Activated naive CD4-positive, alpha-beta T cell treated with anti-CD3 and anti-CD28 coated beads, Interleukin-2, amount 50 U/mL, for 24 hours (primary cell): Measurements from ENCODE around the gene SPATA31A6.
"Not testable (repeated sequence)": the region's sequence is repeated elsewhere in the genome, so short reads cannot be mapped to it uniquely, and the experiment has no call there.

Experiments
- H3K27ac Mint-ChIP-seq: one replicate; pipeline ENCODE4 v1.8.0; 2021; ENCODE audit warnings: mild to moderate bottlenecking, mixed read lengths
- H3K27me3 Mint-ChIP-seq: one replicate; pipeline ENCODE4 v1.8.0; 2021; ENCODE audit warnings: mixed read lengths
- H3K36me3 Mint-ChIP-seq: one replicate; pipeline ENCODE4 v1.8.0; 2021; ENCODE audit warnings: mixed read lengths
- H3K4me1 Mint-ChIP-seq: one replicate; pipeline ENCODE4 v1.8.0; 2021; ENCODE audit warnings: mixed read lengths
- H3K4me3 Mint-ChIP-seq: one replicate; pipeline ENCODE4 v1.8.0; 2021; ENCODE audit warnings: mild to moderate bottlenecking, mixed read lengths
- H3K9me3 Mint-ChIP-seq: one replicate; pipeline ENCODE4 v1.8.0; 2021; ENCODE audit warnings: mixed read lengths

Gene SPATA31A6

DNA sequence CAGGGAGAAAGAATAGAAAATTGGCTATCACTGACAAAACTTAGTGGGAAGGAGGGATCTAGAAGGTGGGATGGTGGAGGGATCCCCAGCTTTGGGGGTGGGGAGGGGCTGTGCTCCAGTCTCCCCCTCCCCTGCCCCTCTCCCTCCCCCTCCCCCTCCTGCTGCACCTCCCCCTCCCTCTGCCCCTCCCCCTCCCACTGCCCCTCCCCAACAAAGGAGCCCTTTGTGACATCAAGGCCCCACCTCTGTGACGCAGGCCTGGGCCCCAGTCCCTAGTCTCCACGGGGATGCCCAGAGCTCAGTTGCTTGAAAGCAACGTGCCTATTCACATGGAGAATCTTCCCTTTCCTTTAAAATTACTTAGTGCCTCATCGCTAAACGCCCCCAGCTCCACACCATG, at the start of gene SPATA31A6:
Gene SPATA31A6, plus strand, starts transcription at position 301 of the 400 bp plus-strand sequence. Its CDS starts 29 bp downstream, at position 330.
- not testable (repeated sequence) for H3K9me3 Mint-ChIP-seq, H3K4me3 Mint-ChIP-seq, H3K27me3 Mint-ChIP-seq, H3K27ac Mint-ChIP-seq, H3K36me3 Mint-ChIP-seq, H3K4me1 Mint-ChIP-seq

- not testable (repeated sequence) for H3K4me1 Mint-ChIP-seq, H3K27me3 Mint-ChIP-seq, H3K36me3 Mint-ChIP-seq, H3K9me3 Mint-ChIP-seq, H3K4me3 Mint-ChIP-seq, H3K27ac Mint-ChIP-seq
These were observed 23.2 kb upstream of the SPATA31A6 start for GRCh38 chr9:42160299-42160698.

DNA sequence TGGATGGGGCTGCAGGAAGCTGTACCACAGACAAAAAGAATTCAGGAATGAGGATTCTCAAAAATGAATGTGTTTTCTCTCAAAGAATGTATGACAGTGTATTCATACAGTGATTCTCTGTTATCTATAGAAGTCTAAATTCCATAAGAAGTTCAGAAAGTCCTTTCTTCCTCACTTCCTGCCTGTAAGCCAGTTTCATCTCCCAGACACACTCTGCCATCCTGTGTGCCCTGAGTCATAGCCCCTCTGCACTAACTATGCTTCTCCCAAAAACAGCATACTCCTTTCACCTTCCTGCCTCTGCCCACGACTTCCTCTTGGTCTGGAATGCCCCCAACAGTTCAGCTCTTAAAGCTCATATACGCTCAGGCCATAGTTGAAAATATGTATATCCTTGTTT, 36.4 kb downstream of the SPATA31A6 start:
- not testable (repeated sequence) for H3K4me3 Mint-ChIP-seq, H3K36me3 Mint-ChIP-seq, H3K27me3 Mint-ChIP-seq, H3K27ac Mint-ChIP-seq, H3K4me1 Mint-ChIP-seq, H3K9me3 Mint-ChIP-seq

DNA sequence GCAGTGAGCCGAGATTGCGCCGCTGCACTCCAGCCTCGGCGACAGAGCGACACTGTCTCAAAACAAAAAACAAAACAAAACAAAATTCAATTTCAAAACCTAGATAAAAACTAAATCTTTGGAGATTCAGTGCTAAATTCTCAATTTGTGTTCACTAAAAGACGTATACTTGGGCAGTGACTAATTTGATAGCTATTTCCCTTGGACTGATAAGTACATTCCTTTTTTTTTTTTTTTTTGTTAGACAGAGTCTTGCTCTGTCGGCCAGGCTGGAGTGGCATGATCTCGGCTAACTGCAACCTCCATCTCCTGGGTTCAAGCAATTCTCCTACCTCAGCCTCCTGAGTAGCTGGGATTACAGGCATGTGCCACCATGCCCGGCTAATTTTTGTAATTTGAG, 39.8 kb downstream of the SPATA31A6 start:
- not testable (repeated sequence) for H3K27me3 Mint-ChIP-seq, H3K9me3 Mint-ChIP-seq, H3K36me3 Mint-ChIP-seq, H3K4me3 Mint-ChIP-seq, H3K4me1 Mint-ChIP-seq, H3K27ac Mint-ChIP-seq

- H3K4me1 Mint-ChIP-seq, H3K36me3 Mint-ChIP-seq, H3K9me3 Mint-ChIP-seq, H3K27ac Mint-ChIP-seq, H3K4me3 Mint-ChIP-seq, H3K27me3 Mint-ChIP-seq: not testable (repeated sequence)
These were observed 49.6 kb downstream of the SPATA31A6 start for GRCh38 chr9:42233031-42233430.

DNA sequence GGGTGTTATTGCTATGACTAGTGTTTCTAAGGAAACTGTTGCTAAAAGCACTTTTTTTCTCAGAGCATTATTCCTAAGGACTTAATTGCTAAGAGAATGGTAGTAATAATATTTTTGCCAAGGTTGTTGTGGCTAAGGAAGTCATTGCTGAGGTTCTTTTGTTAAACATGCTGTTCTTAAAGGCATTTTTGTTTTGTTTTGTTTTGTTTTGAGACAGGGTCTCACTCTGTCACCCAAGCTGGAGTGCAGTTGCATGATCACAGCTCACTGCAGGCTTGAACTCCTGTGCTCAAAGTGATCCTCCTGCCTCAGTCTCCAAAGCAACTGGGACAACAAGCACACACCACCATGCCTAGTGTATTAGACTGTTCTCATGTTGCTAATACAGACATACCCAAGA, 51.2 kb downstream of the SPATA31A6 start:
- not testable (repeated sequence) for H3K27me3 Mint-ChIP-seq, H3K4me1 Mint-ChIP-seq, H3K36me3 Mint-ChIP-seq, H3K4me3 Mint-ChIP-seq, H3K27ac Mint-ChIP-seq, H3K9me3 Mint-ChIP-seq

- H3K9me3 Mint-ChIP-seq, H3K27me3 Mint-ChIP-seq, H3K27ac Mint-ChIP-seq, H3K4me3 Mint-ChIP-seq, H3K4me1 Mint-ChIP-seq, H3K36me3 Mint-ChIP-seq: not testable (repeated sequence)
These were observed 52.0 kb downstream of the SPATA31A6 start for GRCh38 chr9:42235352-42235991.

GRCh38 chr9:42236097-42236496, 52.6 kb downstream of the SPATA31A6 start:
- not testable (repeated sequence) for H3K36me3 Mint-ChIP-seq, H3K4me3 Mint-ChIP-seq, H3K4me1 Mint-ChIP-seq, H3K27me3 Mint-ChIP-seq, H3K9me3 Mint-ChIP-seq, H3K27ac Mint-ChIP-seq

GRCh38 chr9:42237381-42237780, 53.9 kb downstream of the SPATA31A6 start:
- not testable (repeated sequence) for H3K27me3 Mint-ChIP-seq, H3K27ac Mint-ChIP-seq, H3K9me3 Mint-ChIP-seq, H3K4me3 Mint-ChIP-seq, H3K36me3 Mint-ChIP-seq, H3K4me1 Mint-ChIP-seq

DNA sequence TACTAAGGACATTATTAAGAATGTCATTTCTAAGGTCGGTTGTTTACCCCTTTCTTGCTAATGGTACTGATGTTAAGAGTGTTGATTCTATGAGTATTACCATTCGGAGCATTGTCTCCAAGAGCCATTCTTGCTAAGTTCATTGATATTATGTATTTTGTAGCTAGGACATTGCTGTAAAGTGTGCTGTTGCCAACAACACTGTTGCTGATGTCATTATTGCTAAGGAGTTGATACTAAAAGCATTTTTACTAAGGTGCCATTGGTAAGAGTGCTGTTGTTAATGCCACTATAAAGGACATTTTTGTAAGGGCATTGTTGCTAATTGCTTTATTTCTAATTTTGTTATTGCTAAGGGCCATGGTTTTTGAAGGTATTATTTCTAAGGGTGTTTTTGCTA, 55.4 kb downstream of the SPATA31A6 start:
- not testable (repeated sequence) for H3K4me1 Mint-ChIP-seq, H3K27ac Mint-ChIP-seq, H3K36me3 Mint-ChIP-seq, H3K27me3 Mint-ChIP-seq, H3K4me3 Mint-ChIP-seq, H3K9me3 Mint-ChIP-seq
